SK-N-SH (cell line): ENCODE results near the gene LMO2.
"Not testable (repeated sequence)": the region's sequence is repeated elsewhere in the genome, so short reads cannot be mapped to it uniquely, and the experiment has no call there.

Source experiments
- MAX ChIP-seq: IDR thresholded peaks from 2 replicates; pipeline ENCODE4 v1.4.0; 2012; ENCODE audit warnings: low read depth
- SIN3A ChIP-seq: IDR thresholded peaks from 2 replicates; pipeline ENCODE4 v1.6.1; 2012; ENCODE audit warnings: low read depth, mild to moderate bottlenecking, low read length, moderate library complexity, borderline replicate concordance
- TF ChIP-seq, protein P1 (sequence below): fragments of 200-600 bp; sonication (generic); IDR thresholded peaks from 2 replicates; pipeline ENCODE4 v1.6.1; 2017; ENCODE audit warnings: antibody characterized with exemption, mild to moderate bottlenecking, moderate library complexity

GRCh38 chr11:33837334-33837733, 54.5 kb downstream of the LMO2 start:
- not testable (repeated sequence) for TF ChIP-seq SIN3A, MAX
- TF ChIP-seq, protein P1, sequence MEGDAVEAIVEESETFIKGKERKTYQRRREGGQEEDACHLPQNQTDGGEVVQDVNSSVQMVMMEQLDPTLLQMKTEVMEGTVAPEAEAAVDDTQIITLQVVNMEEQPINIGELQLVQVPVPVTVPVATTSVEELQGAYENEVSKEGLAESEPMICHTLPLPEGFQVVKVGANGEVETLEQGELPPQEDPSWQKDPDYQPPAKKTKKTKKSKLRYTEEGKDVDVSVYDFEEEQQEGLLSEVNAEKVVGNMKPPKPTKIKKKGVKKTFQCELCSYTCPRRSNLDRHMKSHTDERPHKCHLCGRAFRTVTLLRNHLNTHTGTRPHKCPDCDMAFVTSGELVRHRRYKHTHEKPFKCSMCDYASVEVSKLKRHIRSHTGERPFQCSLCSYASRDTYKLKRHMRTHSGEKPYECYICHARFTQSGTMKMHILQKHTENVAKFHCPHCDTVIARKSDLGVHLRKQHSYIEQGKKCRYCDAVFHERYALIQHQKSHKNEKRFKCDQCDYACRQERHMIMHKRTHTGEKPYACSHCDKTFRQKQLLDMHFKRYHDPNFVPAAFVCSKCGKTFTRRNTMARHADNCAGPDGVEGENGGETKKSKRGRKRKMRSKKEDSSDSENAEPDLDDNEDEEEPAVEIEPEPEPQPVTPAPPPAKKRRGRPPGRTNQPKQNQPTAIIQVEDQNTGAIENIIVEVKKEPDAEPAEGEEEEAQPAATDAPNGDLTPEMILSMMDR: not testable (repeated sequence)
